HepG2 (cell line): ENCODE data around the gene PLXNB2. TPM values are rescaled to one million over a fixed set of nuclear protein-coding genes. Genes with fewer than 3 reads are reported as not detected.

Source experiments
- FOXM1 ChIP-seq: sonication (generic); formaldehyde crosslinking; IDR thresholded peaks from 2 replicates; pipeline ENCODE4 v1.5.0; 2020; ENCODE audit warnings: missing genetic modification reagents
- HNRNPUL1 ChIP-seq: fragments of 200-400 bp; formaldehyde crosslinking; IDR thresholded peaks from 2 replicates; pipeline ENCODE4 v1.6.1; 2017; ENCODE audit warnings: low read depth, mild to moderate bottlenecking, low read length, moderate library complexity
- KAT7 ChIP-seq: IDR thresholded peaks from 2 replicates; pipeline ENCODE4 v1.6.1; 2018; ENCODE audit warnings: borderline replicate concordance, missing compliant biosample characterization
- MEF2D ChIP-seq: sonication (generic); formaldehyde crosslinking; IDR thresholded peaks from 2 replicates; pipeline ENCODE4 v1.5.1; 2020; ENCODE audit warnings: mild to moderate bottlenecking, missing genetic modification reagents
- MTA1 ChIP-seq: sonication (generic); formaldehyde crosslinking; IDR thresholded peaks from 2 replicates; pipeline ENCODE4 v1.4.0; 2020; ENCODE audit warnings: missing genetic modification reagents, mild to moderate bottlenecking, borderline replicate concordance
- RORA ChIP-seq: sonication (generic); formaldehyde crosslinking; IDR thresholded peaks from 2 replicates; pipeline ENCODE4 v1.5.0; 2020; ENCODE audit warnings: mild to moderate bottlenecking, missing genetic modification reagents, moderate library complexity
- SPEN ChIP-seq: sonication (generic); formaldehyde crosslinking; IDR thresholded peaks from 2 replicates; pipeline ENCODE4 v1.5.1; 2020; ENCODE audit warnings: low read depth, mild to moderate bottlenecking, missing genetic modification reagents
- SUZ12 ChIP-seq: fragments of 150-350 bp; IDR thresholded peaks from 2 replicates; pipeline ENCODE4 v1.6.1; 2014; ENCODE audit warnings: low read depth, low read length
- TMF1 ChIP-seq: sonication (generic); formaldehyde crosslinking; IDR thresholded peaks from 2 replicates; pipeline ENCODE4 v1.8.1; 2022; ENCODE audit warnings: low read depth, missing genetic modification reagents
- ZNF354B ChIP-seq: sonication (generic); formaldehyde crosslinking; IDR thresholded peaks from 2 replicates; pipeline ENCODE4 v1.8.0; 2022; ENCODE audit warnings: mild to moderate bottlenecking, missing genetic modification reagents
- ZNF605 ChIP-seq: sonication (generic); formaldehyde crosslinking; IDR thresholded peaks from 2 replicates; pipeline ENCODE4 v1.8.0; 2022; ENCODE audit warnings: mild to moderate bottlenecking, missing genetic modification reagents
- polyA plus RNA-seq, 8 experiments: library from polyadenylated mRNA; depleted of rRNA in 3 of 8; stranded (reverse) in 7 of 8; unstranded in 1 of 8; fragments of >200 nt; fragmentation: Illumina TruSeq in 4 of 8; extraction: Trizol in 4 of 8; gene quantifications; 2 replicates each; pipeline versions ENCODE4 v1.2.1 to v1.2.3, GENCODE V29; 2011 to 2016; ENCODE audit warnings: low read depth in 4 of 8, missing spikeins in 1 of 8, mixed read lengths in 1 of 8; ENCODE audit not compliant: insufficient read depth in 1 of 8
- total RNA-seq, 5 experiments: library from RNA; depleted of rRNA; stranded (reverse); fragments of >200 nt; fragmentation: Illumina TruSeq; extraction: Trizol; gene quantifications; 2 replicates each; pipeline ENCODE4 v1.2.3, GENCODE V29; 2016; ENCODE audit warnings: low read depth in 1 of 5
- TF ChIP-seq, protein P1 (sequence below): sonication (generic); formaldehyde crosslinking; IDR thresholded peaks from 2 replicates; pipeline ENCODE4 v1.4.0; 2020; ENCODE audit warnings: missing genetic modification reagents
- TF ChIP-seq, protein P2 (sequence below): sonication (generic); formaldehyde crosslinking; IDR thresholded peaks from 2 replicates; pipeline ENCODE4 v1.8.0; 2022; ENCODE audit warnings: low read depth, missing genetic modification reagents
- TF ChIP-seq, protein P3 (sequence below): sonication (generic); formaldehyde crosslinking; IDR thresholded peaks from 2 replicates; pipeline ENCODE4 v1.4.0; 2020; ENCODE audit warnings: missing genetic modification reagents
- TF ChIP-seq, protein P4 (sequence below): sonication (generic); formaldehyde crosslinking; IDR thresholded peaks from 2 replicates; pipeline ENCODE4 v1.8.0; 2022; ENCODE audit warnings: missing genetic modification reagents, mild to moderate bottlenecking, inconsistent platforms, borderline replicate concordance
- TF ChIP-seq, protein P5 (sequence below): sonication (generic); formaldehyde crosslinking; IDR thresholded peaks from 2 replicates; pipeline ENCODE4 v1.4.0; 2020; ENCODE audit warnings: missing genetic modification reagents

Gene PLXNB2
- total and polyA plus RNA-seq, 2 of the 13 experiments (the other 11 are each of a cell fraction or from before 2014, with no cell fraction given) = 32.6 to 68.9 TPM

DNA sequence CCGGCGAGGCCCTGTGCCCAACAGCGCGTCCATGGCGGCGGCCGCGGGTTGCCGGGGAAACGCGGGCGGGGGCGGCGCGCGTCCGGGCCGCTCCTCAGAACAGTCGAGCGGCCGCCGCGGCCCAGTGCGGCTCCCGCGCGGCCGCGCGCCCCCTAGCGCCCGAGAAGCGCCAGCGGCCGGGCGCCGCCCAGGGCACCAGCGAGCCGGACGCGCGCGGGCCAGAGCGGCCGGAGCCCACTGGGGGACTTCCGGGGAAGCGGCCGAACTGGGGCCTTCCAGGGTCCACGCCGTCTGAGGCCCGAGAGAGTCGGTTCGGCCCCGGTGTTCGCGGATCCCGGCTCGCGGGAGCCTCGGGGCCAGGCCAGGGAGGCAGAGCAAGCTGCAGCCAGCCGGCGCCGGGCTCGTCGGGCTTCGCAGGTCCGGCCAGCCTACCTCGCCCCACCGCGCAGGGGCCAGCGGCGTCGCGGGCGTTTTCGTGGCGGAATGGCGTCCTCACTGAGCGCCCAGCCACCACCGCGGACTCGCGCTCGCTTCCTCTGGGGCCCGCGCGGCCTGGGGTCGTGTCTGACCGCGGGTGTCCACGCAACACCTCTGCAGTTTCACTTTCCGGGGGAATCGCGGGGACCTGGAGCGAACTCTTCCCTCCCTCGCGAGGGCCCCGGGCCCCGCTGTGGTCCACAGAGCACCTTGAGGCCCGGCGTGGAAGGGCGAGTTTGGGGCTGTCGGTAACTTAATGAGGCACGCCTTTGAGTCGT is 19.7 kb upstream of the PLXNB2 start, which contains the start of gene DENND6B (continued):
- TF ChIP-seq, protein P1, sequence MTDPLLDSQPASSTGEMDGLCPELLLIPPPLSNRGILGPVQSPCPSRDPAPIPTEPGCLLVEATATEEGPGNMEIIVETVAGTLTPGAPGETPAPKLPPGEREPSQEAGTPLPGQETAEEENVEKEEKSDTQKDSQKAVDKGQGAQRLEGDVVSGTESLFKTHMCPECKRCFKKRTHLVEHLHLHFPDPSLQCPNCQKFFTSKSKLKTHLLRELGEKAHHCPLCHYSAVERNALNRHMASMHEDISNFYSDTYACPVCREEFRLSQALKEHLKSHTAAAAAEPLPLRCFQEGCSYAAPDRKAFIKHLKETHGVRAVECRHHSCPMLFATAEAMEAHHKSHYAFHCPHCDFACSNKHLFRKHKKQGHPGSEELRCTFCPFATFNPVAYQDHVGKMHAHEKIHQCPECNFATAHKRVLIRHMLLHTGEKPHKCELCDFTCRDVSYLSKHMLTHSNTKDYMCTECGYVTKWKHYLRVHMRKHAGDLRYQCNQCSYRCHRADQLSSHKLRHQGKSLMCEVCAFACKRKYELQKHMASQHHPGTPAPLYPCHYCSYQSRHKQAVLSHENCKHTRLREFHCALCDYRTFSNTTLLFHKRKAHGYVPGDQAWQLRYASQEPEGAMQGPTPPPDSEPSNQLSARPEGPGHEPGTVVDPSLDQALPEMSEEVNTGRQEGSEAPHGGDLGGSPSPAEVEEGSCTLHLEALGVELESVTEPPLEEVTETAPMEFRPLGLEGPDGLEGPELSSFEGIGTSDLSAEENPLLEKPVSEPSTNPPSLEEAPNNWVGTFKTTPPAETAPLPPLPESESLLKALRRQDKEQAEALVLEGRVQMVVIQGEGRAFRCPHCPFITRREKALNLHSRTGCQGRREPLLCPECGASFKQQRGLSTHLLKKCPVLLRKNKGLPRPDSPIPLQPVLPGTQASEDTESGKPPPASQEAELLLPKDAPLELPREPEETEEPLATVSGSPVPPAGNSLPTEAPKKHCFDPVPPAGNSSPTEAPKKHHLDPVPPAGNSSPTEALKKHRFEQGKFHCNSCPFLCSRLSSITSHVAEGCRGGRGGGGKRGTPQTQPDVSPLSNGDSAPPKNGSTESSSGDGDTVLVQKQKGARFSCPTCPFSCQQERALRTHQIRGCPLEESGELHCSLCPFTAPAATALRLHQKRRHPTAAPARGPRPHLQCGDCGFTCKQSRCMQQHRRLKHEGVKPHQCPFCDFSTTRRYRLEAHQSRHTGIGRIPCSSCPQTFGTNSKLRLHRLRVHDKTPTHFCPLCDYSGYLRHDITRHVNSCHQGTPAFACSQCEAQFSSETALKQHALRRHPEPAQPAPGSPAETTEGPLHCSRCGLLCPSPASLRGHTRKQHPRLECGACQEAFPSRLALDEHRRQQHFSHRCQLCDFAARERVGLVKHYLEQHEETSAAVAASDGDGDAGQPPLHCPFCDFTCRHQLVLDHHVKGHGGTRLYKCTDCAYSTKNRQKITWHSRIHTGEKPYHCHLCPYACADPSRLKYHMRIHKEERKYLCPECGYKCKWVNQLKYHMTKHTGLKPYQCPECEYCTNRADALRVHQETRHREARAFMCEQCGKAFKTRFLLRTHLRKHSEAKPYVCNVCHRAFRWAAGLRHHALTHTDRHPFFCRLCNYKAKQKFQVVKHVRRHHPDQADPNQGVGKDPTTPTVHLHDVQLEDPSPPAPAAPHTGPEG (CRISPR knock-in tag) = no peak; the same call in 1 of the 2 replicates
- TF ChIP-seq, protein P2, sequence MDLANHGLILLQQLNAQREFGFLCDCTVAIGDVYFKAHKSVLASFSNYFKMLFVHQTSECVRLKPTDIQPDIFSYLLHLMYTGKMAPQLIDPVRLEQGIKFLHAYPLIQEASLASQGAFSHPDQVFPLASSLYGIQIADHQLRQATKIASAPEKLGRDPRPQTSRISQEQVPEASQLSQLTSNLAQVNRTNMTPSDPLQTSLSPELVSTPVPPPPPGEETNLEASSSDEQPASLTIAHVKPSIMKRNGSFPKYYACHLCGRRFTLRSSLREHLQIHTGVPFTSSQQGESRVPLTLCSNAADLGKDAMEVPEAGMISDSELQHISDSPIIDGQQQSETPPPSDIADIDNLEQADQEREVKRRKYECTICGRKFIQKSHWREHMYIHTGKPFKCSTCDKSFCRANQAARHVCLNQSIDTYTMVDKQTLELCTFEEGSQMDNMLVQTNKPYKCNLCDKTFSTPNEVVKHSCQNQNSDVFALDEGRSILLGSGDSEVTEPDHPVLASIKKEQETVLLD (CRISPR knock-in tag) = no peak
- 0 out of 2 replicates have a peak, but pooled peaks have one; percentile 38 for TF ChIP-seq MTA1 (CRISPR knock-in tag)
- TF ChIP-seq SUZ12 = no peak
- TF ChIP-seq ZNF354B = no peak
- peak; percentile 95 for TF ChIP-seq KAT7 (CRISPR knock-in tag)
- TF ChIP-seq, protein P3, sequence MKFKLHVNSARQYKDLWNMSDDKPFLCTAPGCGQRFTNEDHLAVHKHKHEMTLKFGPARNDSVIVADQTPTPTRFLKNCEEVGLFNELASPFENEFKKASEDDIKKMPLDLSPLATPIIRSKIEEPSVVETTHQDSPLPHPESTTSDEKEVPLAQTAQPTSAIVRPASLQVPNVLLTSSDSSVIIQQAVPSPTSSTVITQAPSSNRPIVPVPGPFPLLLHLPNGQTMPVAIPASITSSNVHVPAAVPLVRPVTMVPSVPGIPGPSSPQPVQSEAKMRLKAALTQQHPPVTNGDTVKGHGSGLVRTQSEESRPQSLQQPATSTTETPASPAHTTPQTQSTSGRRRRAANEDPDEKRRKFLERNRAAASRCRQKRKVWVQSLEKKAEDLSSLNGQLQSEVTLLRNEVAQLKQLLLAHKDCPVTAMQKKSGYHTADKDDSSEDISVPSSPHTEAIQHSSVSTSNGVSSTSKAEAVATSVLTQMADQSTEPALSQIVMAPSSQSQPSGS (CRISPR knock-in tag) = no peak
- TF ChIP-seq RORA (CRISPR knock-in tag) = no peak
- TF ChIP-seq, protein P4, sequence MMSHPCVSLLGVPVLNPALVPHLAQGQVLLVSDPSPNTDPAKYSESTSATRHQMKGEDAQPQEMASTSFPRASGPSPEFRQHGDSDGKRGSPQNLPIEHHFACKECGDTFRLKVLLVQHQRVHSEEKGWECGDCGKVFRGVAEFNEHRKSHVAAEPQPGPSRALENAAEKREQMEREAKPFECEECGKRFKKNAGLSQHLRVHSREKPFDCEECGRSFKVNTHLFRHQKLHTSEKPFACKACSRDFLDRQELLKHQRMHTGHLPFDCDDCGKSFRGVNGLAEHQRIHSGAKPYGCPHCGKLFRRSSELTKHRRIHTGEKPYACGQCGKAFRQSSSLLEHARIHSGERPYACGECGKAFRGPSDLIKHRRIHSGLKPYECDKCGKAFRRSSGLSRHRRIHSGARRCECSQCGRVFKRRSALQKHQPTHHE (CRISPR knock-in tag) = peak; percentile 86; the same call in 1 of the 2 replicates
- TF ChIP-seq TMF1 (CRISPR knock-in tag) = no peak
- peak; percentile 59; the same call in 1 of the 2 replicates for TF ChIP-seq SPEN (CRISPR knock-in tag)
- TF ChIP-seq FOXM1 (CRISPR knock-in tag) = no peak
- TF ChIP-seq HNRNPUL1 = no peak
- TF ChIP-seq, protein P5, sequence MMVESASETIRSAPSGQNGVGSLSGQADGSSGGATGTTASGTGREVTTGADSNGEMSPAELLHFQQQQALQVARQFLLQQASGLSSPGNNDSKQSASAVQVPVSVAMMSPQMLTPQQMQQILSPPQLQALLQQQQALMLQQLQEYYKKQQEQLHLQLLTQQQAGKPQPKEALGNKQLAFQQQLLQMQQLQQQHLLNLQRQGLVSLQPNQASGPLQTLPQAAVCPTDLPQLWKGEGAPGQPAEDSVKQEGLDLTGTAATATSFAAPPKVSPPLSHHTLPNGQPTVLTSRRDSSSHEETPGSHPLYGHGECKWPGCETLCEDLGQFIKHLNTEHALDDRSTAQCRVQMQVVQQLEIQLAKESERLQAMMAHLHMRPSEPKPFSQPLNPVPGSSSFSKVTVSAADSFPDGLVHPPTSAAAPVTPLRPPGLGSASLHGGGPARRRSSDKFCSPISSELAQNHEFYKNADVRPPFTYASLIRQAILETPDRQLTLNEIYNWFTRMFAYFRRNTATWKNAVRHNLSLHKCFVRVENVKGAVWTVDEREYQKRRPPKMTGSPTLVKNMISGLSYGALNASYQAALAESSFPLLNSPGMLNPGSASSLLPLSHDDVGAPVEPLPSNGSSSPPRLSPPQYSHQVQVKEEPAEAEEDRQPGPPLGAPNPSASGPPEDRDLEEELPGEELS (CRISPR knock-in tag) = peak; percentile 33; the same call in 1 of the 2 replicates
- no peak; the same call in 1 of the 2 replicates for TF ChIP-seq MEF2D (CRISPR knock-in tag)
- no peak for TF ChIP-seq ZNF605 (CRISPR knock-in tag)
